NCI-H2196 treated with DMSO at 0.1 percent for 48 hours (cell line): ENCODE data around the gene BACE1-AS.
A peak's percentile ranks its signal among the peaks of the same experiment; 100 is the strongest.

ENCODE experiments used
- DNase-seq: peaks from one replicate; lab custom pipeline; 2025; ENCODE audit not compliant: unreplicated experiment; lab: John Stamatoyannopoulos, UW

The BACE1-AS gene

GRCh38 chr11:117289795-117290194 lies 1.4 kb upstream of the BACE1-AS start:
- no peak for DNase-seq

GRCh38 chr11:117292616-117293015 lies 1.5 kb downstream of the BACE1-AS start:
- DNase-seq: no peak

GRCh38 chr11:117295438-117296137 lies 4.4 kb downstream of the BACE1-AS start:
- no peak for DNase-seq

- no peak for DNase-seq
These were observed 5.7 kb downstream of the BACE1-AS start for GRCh38 chr11:117296881-117297280.

GRCh38 chr11:117298195-117298594 lies 7.0 kb downstream of the BACE1-AS start:
- no peak for DNase-seq

GRCh38 chr11:117299351-117300282 lies 8.5 kb downstream of the BACE1-AS start:
- no peak for DNase-seq

- DNase-seq: no peak
These were observed 9.1 kb downstream of the BACE1-AS start for GRCh38 chr11:117300283-117300663.

- no peak for DNase-seq
These were observed 9.6 kb downstream of the BACE1-AS start for GRCh38 chr11:117300773-117301172.

GRCh38 chr11:117302228-117302627 lies 11.1 kb downstream of the BACE1-AS start:
- no peak for DNase-seq

GRCh38 chr11:117303101-117303500 lies 12.0 kb downstream of the BACE1-AS start:
- no peak for DNase-seq

- DNase-seq: no peak
These were observed 12.6 kb downstream of the BACE1-AS start for GRCh38 chr11:117303646-117304315.

GRCh38 chr11:117305145-117305544 lies 14.0 kb downstream of the BACE1-AS start:
- no peak for DNase-seq

GRCh38 chr11:117309310-117309709 lies 18.2 kb downstream of the BACE1-AS start:
- DNase-seq: no peak

GRCh38 chr11:117313091-117313490 lies 21.9 kb downstream of the BACE1-AS start:
- DNase-seq: no peak

GRCh38 chr11:117313828-117314768 lies 23.0 kb downstream of the BACE1-AS start:
- no peak for DNase-seq

GRCh38 chr11:117314840-117315239 lies 23.7 kb downstream of the BACE1-AS start:
- DNase-seq: no peak

GRCh38 chr11:117315285-117316196 lies 24.4 kb downstream of the BACE1-AS start:
- no peak for DNase-seq

- DNase-seq: peak; percentile 68
These were observed 25.2 kb downstream of the BACE1-AS start, which contains the start of gene BACE1 for GRCh38 chr11:117316197-117316961. Gene BACE1 (minus strand): TSS chr11:117316256. CDS start chr11:117315795, 461 bp downstream.

- no peak for DNase-seq
These were observed 27.6 kb downstream of the BACE1-AS start for GRCh38 chr11:117318738-117319137.
